Nucleus accumbens (tissue), 56 donors: Measurements from ENCODE around the gene RAP1B.

Experiments used
- DNase-seq, 56 donors: peaks; one replicate each; lab custom pipeline; 2025; lab: John Stamatoyannopoulos, UW

RAP1B gene

GRCh38 chr12:68611094-68611805 is 551 bp downstream of the RAP1B start:
- peak in 49 of 56 donors; percentile 3 to 61 (median 40) for DNase-seq

GRCh38 chr12:68611806-68612160 is 1.1 kb downstream of the RAP1B start:
- DNase-seq = no peak

GRCh38 chr12:68612202-68612601 is 1.5 kb downstream of the RAP1B start:
- DNase-seq = no peak

- DNase-seq = no peak
These were observed 2.0 kb downstream of the RAP1B start for GRCh38 chr12:68612697-68613096.

- DNase-seq = no peak
These were observed 2.7 kb downstream of the RAP1B start for GRCh38 chr12:68613209-68613904.

- no peak for DNase-seq
These were observed 3.5 kb downstream of the RAP1B start for GRCh38 chr12:68614105-68614679.

- DNase-seq = no peak
These were observed 4.1 kb downstream of the RAP1B start for GRCh38 chr12:68614769-68615168.

- DNase-seq = no peak
These were observed 6.6 kb downstream of the RAP1B start for GRCh38 chr12:68617160-68617926.

GRCh38 chr12:68619541-68619940 is 8.8 kb downstream of the RAP1B start:
- no peak for DNase-seq

- DNase-seq = no peak
These were observed 10.1 kb downstream of the RAP1B start for GRCh38 chr12:68620519-68621471.

GRCh38 chr12:68621472-68622081 is 10.9 kb downstream of the RAP1B start:
- no peak for DNase-seq

GRCh38 chr12:68622250-68622649 is 11.6 kb downstream of the RAP1B start:
- no peak for DNase-seq

- no peak for DNase-seq
These were observed 12.4 kb downstream of the RAP1B start for GRCh38 chr12:68623059-68623458.

- no peak for DNase-seq
These were observed 13.3 kb downstream of the RAP1B start for GRCh38 chr12:68623984-68624383.

- DNase-seq = no peak
These were observed 14.2 kb downstream of the RAP1B start for GRCh38 chr12:68624933-68625332.

GRCh38 chr12:68627673-68628319 is 17.1 kb downstream of the RAP1B start:
- no peak for DNase-seq

- no peak for DNase-seq
These were observed 18.0 kb downstream of the RAP1B start for GRCh38 chr12:68628698-68629097.

GRCh38 chr12:68630050-68630449 is 19.4 kb downstream of the RAP1B start:
- DNase-seq = no peak

- no peak for DNase-seq
These were observed 19.9 kb downstream of the RAP1B start for GRCh38 chr12:68630598-68630997.
